Occipital lobe (tissue), 2 donors: ENCODE results near the gene CCDC74A. TPM values are rescaled to one million over a fixed set of nuclear protein-coding genes. Genes with fewer than 3 reads are reported as not detected.
"Not testable (repeated sequence)": the region's sequence is repeated elsewhere in the genome, so short reads cannot be mapped to it uniquely, and the experiment has no call there.

Source experiments
- DNase-seq: peaks from one replicate; lab custom pipeline; 2025; lab: John Stamatoyannopoulos, UW
- total RNA-seq: library from RNA; depleted of rRNA; stranded (reverse); fragments of >200 nt; gene quantifications from one replicate; pipeline ENCODE4 v1.2.3, GENCODE V29; 2014

The CCDC74A gene
- 4.1 TPM for total RNA-seq

DNA sequence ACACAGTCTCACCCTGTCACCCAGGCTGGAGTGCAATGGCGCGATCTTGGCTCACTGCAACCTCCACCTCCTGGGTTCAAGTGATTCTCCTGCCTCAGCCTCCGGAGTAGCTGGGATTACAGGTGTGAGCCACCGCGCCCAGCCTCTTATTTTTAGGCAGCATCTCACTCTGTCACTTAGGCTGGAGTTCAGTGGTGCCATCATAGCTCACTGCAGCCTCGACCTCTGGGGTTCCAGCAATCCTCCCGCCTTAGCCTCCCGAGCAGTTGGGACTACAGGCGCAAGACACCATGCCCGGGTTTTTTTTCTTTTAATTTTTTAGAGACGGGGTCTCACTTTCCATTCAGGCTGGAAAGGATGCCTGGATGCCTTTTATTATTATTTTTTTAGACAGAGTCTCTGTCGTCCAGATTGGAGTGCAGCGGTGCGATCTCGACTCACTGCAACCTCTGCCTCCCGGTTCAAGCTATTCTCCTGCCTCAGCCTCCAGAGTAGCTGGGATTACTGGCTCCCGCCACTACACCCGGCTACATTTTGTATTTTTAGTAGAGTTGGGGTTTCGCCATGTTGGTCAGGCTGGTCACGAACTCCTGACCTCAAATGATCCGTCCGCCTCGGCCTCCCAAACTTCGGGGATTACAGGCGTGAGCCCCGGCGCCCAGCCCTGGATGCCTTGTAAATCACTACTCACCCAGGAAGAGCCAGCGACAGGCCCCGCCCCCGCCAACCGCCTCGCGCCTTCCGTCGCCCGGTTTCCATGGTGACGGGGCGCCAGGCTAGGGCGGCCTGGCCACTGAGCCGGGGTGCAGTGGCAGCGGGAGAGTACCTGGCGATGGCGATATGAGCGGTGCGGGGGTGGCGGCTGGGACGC, at the start of gene CCDC74A:
Gene CCDC74A (plus strand): TSS at position 758 of the 871 bp plus-strand sequence. CDS start 83 bp downstream, at position 841.
- peak; percentile 39 for DNase-seq

DNA sequence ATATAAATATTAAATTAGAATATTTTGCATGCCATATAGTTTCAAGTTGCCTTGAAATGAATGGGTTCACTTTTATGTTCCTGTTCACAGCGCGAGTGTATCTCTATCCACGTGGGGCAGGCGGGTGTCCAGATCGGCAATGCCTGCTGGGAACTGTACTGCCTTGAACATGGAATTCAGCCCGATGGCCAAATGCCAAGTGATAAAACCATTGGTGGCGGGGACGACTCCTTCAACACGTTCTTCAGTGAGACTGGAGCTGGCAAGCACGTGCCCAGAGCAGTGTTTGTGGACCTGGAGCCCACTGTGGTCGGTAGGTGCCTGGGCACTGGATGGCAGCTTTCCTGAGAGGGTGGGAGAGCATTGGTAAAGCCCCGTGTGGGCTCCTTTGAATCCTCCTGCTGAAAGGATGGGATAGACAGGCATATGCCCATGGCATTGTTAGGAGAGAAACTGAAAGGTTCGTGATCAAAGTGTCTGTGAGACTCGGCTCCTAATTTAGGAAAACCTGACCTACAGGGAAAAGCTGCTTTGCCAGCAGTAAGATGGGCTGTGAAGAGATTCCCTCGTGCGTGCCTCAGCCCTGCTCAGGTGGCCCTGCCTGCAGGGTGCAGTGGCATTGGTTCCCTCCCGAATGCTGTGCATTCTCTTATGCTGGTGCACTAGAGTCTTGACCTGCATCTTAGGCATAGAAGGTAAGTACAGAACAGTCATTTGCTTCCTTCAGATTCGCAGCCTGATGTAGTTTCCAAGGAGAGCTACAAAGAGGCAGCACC, 49.4 kb upstream of the CCDC74A start:
- not testable (repeated sequence) for DNase-seq

DNA sequence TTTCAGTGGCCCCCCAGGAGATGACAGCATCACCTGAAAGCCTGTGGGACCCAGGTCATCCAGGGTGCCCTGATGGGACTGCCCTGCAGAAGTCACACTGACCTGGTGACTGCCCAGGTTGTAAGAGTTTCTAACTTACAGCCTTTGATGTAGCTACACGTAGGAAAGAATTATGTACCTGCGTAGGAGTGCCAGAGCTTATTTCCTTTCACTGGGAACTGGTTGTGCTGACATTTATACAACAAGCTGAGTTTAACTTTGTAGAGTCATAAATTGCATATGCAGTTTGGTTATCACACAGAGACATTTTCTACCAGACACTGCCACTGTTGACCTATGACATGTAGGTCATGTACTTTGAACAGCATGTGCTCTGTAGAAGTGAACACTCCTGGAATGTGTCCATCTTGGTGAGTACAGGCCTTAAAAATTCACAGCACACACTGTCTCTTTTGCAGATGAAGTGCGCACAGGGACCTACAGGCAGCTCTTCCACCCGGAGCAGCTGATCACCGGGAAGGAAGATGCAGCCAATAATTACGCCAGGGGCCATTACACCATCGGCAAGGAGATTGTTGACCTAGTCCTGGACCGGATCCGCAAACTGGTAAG, 48.7 kb upstream of the CCDC74A start:
- DNase-seq = not testable (repeated sequence)

DNA sequence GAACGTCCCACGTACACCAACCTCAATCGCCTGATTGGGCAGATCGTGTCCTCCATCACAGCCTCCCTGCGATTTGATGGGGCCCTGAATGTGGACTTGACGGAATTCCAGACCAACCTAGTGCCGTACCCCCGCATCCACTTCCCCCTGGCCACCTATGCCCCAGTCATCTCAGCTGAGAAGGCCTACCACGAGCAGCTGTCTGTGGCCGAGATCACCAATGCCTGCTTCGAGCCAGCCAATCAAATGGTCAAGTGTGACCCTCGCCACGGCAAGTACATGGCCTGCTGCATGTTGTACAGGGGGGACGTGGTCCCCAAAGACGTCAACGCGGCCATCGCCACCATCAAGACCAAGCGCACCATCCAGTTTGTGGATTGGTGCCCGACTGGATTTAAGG, 47.3 kb upstream of the CCDC74A start:
- DNase-seq = not testable (repeated sequence)

DNA sequence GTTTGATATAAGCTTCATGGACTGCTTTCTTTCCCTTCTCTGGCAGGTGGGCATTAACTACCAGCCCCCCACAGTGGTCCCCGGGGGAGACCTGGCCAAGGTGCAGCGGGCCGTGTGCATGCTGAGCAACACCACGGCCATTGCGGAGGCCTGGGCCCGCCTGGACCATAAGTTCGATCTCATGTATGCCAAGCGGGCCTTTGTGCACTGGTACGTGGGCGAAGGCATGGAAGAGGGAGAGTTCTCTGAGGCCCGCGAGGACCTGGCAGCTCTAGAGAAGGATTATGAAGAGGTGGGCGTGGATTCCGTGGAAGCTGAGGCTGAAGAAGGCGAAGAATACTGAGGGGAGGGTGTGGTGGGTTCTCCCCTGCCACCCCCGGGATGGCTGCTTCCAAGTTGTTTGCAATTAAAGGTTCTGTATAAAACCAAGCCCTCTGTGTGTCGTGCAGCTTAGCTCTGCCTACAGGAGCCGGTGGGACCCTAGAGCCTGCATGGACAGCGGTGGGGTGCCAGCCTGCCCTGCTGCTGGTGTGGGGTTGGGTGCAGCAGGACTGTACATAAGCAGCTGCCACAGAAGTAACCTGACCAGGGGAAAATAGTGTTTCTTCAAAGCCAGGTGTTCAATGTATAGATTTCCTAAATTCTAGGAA, 45.1 kb upstream of the CCDC74A start:
- not testable (repeated sequence) for DNase-seq

DNA sequence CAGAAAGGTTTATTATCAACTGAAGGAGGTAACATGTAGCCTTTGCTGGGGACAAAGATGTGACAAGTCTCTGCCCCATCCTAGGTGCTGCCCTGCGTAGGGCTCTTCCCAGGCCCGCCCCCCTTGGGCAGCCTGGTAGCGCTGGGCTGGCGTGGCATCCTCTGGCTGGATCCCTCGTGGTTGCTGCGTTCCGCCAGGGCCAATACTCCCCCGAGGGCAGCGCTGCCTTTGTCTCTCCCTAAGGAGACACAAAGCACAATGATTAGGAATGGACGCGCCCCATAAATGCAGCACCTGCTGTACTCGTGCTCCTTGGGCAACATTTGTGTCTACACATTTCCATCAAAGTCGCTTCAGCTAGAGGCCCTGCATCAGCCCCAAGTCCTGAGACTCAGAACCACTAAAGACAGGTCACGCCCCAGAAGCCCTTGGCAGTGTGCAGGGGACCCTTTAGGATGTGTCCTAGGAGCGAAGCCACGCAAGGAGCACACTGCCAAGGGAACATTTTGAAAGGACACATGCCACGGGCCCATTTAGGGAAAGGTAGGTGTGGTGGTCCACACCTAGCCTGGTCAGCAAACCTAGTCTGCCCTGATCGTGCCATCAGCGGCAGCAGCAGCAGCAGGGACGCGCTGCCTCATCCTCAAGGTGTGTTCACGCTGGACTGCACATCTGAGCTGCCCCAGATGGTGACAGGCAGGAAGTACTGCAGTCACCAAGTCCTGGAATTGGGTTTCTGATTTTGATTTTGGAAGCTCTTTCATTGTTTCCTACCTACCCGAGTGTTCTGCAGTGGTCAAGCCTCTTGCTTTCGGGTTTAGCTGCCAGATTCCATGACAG, 43.5 kb upstream of the CCDC74A start:
- not testable (repeated sequence) for DNase-seq

DNA sequence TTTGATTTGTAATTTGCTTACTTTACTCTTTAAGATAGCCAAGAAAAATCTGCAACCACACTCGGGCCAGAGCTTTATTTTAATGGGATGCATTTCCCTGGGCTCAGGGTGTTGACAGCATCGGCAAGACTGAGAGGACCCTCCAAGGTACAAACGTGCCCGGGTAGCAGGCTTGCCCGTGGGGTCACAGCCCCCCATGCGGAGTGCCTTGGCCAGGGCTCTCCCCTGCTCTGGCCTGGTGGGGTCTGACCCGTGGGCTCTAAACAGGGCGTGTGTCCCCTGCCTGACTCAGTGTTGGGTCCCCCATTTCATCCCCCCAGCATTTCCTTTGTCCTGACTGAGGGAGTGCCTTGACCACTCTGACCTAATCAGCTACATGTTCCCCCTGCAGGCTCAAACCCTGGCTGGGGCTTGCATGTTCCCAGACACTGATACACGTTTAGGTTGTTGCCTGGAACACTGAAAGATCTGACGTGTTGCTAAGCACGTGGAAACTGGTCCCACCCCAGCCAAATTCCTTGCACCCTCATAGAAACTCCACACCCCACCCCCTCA, 42.7 kb upstream of the CCDC74A start:
- not testable (repeated sequence) for DNase-seq

DNA sequence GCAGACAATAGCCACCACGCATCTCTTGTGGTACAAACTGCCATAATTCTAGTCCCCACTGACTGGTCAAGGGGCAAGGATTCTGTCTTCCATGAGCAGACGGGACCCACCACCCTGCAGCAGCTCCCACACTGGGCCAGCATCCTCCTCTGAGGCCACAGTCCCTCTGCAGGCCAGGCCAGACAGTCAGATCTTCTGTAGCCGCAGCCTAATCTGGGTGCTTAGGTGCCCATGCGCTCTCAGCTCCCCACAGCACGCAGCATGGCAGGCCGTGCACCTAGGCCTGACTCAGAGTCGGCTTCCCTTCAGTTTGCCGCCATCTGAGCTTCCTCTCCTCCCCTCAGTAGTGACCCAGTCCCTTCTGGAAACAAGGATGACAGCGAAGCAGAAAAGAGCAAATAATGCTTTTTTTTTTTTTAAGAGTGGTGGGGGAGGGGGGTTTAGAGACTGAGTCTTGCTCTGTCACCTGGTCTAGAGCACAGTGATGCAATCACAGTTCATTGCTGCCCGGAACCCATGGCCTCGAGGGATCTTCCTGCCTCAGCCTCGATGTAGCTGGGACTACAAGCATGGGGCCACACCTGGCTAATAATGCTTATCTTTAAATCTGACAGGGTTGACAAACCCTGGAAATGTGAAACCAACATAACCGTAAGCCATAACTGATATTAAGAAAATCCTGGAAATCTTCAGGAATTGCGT, 41.3 kb upstream of the CCDC74A start:
- DNase-seq = not testable (repeated sequence)

DNA sequence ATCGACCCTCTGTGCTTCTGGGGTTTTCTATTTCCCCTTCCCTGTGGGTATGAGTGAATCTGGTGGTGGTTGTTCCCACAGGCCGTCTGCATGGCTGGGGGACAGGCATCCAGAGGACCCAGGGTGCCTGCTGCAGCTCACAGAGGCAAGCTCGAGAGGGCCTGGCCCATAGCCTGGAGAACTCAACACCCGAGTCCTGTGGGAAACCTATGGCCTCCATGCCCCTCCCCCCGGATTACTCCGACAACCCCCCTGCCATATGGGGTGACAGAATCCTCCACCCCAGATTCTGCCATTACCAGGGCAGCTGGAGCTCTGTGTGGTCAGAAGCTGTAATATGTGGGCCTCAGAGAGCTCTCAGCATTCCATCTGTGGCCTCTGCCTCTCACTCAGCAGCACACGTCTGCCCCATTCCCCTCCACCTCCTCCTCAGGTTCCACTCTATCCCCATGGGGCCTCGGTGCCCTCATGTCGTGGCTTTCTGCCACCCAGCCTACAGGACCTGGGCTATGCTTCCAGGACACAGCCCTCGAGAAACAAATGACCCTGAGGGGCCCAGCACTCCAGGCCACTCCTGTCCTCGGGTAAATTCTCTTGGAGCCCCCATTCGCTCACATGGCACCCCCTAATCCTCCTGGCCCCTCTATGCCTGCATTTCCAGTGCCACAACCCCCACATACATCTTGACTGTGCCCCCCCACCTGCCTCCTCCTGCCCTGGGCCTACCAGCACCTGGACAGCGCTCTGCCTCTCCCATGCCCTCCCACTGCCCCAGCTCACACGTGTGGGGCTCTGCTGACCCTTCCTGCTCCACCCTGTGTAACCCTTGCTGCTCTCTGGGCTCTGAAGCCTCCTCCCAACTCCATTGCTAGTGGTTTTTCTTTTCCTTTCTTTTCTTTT, 39.1 kb upstream of the CCDC74A start:
- DNase-seq = no peak

DNA sequence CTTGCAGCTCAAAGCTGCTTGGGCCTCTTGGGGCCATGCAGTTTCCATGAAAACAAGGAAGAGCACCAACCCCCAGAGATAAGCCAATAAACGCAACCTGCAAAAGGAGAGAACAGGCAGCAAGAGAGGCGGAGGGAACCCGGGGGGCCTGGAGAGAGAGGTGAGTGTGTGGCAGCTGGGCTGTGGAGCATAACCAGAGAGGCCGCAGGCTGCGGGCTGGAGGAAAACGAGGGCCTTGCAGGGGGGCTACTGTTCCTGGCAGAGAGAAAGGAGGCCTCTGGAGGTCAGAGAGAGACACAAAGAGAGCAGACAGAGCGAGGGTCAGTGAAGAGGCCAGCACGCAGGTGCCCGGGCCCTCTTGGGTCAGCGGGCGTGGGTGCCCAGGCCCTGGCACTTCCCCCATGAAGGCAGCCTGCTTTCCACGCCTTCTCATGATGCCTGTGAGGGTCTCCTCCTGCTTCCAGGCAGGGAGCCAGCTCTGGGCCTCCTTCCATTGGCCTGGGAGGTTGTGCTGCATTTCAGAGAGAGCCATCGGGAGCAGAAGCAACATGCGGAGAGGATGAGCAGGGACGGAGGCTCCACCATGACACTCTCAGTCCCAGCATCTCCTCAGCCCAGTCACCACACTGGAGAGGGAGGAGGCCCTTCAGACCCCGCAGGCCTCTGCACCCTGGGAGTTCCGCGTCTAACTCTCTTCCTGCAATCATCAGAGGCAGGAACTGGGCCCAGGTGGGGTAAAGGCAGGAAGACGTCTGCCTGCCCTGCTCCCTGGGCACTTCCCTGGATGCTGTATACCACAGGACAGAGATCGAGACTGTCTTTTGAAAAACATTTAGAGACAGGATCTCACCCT, 36.8 kb upstream of the CCDC74A start:
- not testable (repeated sequence) for DNase-seq

DNA sequence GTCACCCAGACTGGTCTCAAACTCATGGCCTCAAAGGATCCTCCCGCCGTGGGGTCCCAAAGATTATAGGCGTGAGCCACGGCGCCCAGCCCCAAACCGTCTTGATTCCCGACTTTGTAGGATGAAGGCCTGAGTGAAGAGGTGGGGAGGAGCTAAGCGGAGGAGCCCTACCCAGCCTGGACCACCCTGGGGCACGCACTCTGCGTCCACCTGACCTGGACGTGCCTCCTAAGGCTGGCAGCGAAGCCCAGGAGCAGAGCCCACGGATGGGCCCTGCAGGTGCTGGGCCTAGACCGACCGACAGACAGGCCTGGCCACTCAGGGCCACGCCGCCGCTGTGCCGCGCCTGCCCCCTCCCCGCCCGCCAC, 36.2 kb upstream of the CCDC74A start:
- not testable (repeated sequence) for DNase-seq

DNA sequence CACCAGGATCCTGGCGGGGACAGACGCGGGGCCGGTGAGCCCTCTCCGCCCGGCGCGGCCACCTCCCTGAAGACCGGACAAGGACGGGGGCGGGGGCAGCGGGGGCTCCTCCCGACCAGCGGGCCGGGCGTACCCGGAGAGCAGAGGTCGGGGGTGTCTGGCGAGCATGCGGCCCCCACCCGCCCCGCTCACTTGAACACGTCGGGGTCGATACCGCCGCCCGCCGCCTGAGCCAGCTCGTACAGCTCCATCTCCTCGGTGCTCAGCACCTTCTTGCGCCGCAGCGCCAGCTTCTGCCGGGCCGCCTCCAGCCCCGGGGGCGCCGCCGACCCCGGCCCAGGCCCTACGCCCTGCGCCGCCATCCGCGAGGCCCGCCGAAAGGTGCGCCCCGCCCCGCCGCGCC, 35.7 kb upstream of the CCDC74A start, which contains the start of gene MZT2A:
Gene MZT2A (minus strand): TSS at position 383 of the 403 bp plus-strand sequence. CDS start 21 bp downstream, at position 362.
- DNase-seq = not testable (repeated sequence)

DNA sequence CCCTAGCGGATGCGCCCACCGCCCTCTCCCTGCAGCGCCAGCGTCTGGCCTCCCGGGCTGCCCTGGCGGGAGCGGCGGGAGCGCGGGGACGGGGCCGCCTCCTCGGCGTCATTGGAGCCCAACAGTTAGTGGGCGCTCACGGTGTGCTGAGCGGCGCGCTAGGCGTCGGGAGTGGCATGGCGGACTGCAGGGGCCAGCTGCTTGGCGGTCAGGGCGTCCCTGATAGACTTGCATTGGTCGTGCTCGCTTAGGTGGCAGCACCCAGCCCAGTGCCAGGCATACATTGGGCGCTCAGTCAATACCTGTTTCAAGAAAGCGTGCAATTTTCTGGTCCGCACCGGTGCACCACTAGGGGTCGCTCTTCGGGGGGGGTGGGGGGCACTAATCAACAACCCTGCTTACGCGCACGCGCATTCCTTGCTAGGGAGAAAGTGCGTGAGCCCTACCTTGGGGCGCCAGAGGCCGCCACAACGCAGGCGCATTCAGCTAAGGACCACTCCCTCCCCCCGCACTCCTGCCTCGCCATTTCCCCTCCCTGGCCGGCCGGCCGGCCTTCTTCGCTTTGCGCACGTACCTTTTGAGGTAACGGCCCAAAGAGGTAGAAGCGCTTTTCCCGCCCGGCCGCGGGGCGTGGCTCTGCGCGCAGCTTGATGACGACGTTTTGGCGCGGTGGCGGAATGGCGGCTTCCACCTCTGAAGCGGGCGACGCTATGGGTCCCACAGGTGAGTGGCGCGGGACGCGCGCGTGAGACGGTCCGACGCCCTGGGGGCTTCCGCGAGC, 35.1 kb upstream of the CCDC74A start:
- DNase-seq = peak; percentile 78

DNA sequence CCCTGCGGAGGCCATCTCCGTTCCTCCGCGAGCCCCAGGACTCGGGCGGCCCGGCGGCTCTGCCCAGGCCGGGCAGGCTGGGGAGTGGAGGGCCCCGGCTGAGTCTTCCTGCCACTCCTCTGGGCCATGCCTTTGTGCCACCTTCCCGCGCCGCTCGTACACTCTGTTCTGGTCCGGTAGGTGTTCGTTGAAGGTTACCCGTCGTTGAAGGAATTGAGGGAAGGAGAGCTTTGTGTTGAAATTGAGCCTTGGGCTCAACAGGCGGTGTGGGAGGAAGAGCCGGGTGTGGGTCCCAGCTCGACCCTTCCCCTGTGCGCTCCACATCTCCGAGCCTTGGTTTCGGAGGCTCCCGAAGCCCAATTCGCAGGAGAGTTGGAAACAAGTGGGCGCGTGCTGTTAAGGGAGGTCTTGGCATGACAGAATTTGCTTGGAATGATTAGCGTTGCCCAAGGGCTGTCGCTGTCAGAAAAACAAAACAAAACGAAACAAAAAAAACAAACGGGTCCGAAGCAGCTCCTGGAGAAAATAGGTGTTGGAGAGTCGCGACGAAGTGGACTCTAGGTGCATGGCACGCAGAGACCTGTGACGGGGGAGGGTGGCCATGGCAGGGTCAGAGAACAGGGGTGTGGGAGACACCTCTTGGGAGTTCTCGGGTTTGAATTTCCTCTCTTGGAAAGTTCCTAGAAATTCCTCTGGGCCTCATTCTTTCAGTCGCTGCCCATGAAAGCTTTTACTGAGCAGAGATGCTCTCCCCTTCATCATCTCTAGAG, 34.3 kb upstream of the CCDC74A start:
- no peak for DNase-seq

DNA sequence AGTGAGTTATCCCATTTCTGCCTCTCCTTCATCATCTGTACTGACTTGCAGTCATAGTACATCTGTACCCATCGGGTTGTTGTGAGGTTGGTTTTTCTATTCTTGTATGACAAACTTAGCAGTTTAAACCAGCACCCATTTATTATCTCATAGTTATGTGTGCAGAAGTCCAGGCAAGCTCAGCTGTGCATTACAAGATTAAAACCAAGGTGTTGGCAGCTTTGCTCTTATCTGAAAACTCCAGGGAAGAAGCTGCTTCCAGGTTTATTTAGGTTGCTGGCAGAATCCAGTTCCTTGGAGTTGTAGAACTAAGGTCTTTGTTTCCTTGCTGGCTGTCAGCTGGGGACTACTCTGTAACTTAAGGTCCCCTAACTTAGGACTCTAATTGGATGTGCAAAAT, 32.2 kb upstream of the CCDC74A start:
- not testable (repeated sequence) for DNase-seq
